ENCODE results near the gene HUNK.

DNA sequence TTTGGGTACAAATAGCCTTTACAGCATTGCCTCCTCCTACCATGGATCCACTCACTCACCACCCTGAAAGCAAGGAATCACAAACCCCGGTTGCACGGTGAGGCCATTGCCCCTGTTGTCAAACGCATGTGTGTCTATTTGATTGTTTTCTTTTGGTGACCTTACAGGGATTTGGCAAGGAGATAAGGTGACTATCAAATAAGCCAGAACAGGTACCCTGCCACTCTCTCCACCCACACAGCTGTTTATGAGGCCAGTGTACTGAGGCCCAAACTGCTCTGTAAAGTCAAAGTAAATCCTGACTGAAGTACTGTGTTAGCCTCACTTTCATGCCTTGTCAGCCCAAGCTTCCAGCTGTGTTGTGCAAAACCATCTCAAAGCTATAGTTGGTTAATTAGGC, 136.4 kb downstream of the HUNK start:
- TF ChIP-seq, protein P1, sequence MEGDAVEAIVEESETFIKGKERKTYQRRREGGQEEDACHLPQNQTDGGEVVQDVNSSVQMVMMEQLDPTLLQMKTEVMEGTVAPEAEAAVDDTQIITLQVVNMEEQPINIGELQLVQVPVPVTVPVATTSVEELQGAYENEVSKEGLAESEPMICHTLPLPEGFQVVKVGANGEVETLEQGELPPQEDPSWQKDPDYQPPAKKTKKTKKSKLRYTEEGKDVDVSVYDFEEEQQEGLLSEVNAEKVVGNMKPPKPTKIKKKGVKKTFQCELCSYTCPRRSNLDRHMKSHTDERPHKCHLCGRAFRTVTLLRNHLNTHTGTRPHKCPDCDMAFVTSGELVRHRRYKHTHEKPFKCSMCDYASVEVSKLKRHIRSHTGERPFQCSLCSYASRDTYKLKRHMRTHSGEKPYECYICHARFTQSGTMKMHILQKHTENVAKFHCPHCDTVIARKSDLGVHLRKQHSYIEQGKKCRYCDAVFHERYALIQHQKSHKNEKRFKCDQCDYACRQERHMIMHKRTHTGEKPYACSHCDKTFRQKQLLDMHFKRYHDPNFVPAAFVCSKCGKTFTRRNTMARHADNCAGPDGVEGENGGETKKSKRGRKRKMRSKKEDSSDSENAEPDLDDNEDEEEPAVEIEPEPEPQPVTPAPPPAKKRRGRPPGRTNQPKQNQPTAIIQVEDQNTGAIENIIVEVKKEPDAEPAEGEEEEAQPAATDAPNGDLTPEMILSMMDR (optimal IDR thresholded peaks at IDR 0.05 in 1 of 3, IDR thresholded peaks at IDR 0.05 in 1 of 3, conservative IDR thresholded peaks at IDR 0.05 in 1 of 3; ENCODE audit: extremely low read depth in 1 of 3, insufficient read depth in 2 of 3, low read length in 3 of 3), result no peak
- TF ChIP-seq EZH2 (IDR thresholded peaks at IDR 0.05; ENCODE audit: low read length), result no peak
